ENCODE data around the gene LYPLAL1.

DNA sequence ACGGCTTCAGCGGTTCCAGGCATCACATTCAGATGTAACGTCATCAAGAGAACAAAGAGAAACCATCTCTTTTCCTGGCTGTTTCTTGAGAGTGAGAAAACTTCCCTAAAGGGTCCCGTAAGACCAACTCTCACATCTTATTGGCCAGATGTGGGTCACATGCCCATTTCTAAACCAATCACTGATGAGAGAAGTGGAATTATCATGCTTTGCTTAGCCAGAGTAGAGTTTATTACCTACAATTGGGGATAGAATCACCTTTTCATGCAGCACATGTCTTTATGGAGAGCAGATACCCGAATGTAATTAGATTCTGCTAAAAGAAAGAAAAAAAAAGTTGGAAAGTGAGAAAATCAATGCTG lies 54.4 kb downstream of the LYPLAL1 start:
- TF ChIP-seq CTCF (IDR thresholded peaks at IDR 0.05) (no peak), POLR2A (IDR thresholded peaks at IDR 0.05) (no peak)

All from thyroid gland (tissue), 4 donors.